22Rv1 (cell line): ENCODE data around the gene DRAXIN.

ENCODE experiments used
- H3K27ac ChIP-seq: fragments of 450-650 bp; 2 replicates; pipeline ENCODE4 v1.5.1; 2017
- CTCF ChIP-seq: fragments of 450-650 bp; IDR thresholded peaks from 2 replicates; pipeline ENCODE4 v1.5.1; 2017; ENCODE audit warnings: mild to moderate bottlenecking
- ZFX ChIP-seq: fragments of 450-650 bp; IDR thresholded peaks from 2 replicates; pipeline ENCODE4 v1.6.1; 2017; ENCODE audit warnings: antibody characterized with exemption, borderline replicate concordance

Gene DRAXIN

GRCh38 chr1:11697188-11697892, 5.8 kb downstream of the DRAXIN start:
- no peak for TF ChIP-seq ZFX
- no peak for TF ChIP-seq CTCF
- no peak overlapping the region for H3K27ac ChIP-seq

DNA sequence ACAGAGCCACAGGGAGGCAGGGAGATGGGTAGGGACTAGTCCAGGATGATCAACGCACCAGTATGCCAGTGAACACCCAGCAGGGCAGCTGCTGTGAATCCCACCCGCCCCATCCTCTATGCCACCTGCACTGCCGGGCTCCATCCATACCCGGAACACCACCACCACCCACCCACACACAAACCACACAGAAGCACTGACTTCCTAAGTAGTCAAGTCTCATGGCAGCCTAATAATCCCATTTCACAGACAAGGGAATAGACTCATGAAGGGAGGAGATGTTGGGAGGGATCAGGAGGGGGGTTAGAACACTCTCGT, 6.3 kb downstream of the DRAXIN start:
- TF ChIP-seq CTCF, result no peak
- TF ChIP-seq ZFX, result no peak
- H3K27ac ChIP-seq, result no peak overlapping the region

DNA sequence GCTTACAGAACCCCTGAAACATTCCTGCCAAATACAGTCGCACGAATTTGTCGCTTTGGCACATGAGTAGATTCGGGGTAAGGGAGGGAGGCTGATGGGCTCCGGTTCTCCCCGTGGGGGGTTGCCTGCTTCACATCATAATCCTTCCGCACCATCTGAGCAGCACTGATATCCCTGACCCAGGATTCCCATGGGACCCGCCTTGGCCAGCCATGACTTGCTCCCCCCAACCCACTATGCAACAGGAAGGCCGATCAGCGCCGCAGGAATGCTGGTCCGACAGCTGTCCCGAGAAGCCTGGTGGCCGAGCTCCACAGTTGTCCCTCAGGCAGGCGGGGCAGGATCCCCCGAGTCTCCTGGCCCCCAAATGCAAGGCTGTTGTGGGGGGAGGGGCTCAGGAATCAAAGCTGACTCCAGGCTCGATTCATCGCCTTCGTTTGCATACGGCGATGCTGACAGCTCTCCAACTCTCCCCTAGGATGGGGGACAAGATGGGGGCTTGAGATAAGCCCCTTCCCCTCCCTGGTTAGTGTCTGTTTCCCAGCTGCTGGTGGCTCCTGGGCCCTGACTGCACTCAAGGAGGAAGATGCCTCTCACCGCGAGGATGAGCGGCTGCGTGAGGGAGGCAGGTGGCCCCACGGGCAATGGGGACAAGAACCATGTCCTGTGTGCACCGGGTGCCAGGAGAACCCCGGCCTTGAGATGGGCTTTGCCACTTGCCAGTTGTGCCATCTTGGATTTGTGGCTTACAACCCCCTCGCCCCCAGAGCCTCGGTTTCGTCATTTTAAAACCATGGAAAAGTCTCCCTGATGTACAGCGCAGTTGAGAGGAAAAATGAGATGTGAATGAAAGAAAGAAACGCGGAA, 9.3 kb downstream of the DRAXIN start:
- no peak for TF ChIP-seq ZFX
- TF ChIP-seq CTCF, result no peak
- H3K27ac ChIP-seq, result no peak overlapping the region

DNA sequence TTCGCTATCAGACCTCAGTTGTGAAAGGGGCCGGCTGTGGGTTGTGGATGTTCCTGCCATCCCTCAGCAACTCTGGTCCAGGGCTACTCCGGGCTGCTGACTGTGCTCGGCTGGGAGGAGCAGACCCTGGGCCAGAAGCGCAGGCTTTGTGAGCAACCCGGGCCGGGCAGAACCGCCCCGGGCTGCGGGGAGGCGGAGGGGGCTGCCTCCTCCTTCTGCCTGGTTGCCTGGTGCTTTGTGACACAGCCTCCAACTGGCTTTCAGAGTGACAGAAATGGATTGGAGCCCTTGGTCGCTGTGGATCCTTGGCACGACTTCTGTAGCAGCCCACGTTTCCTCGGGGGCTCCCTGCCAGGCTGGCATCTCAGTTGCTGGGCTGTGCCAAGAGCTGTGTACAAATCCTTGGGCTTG, 10.0 kb downstream of the DRAXIN start:
- no peak overlapping the region for H3K27ac ChIP-seq
- TF ChIP-seq ZFX (no peak), CTCF (no peak)

- no peak overlapping the region for H3K27ac ChIP-seq
Observed at GRCh38 chr1:11701981-11702803, 10.7 kb downstream of the DRAXIN start.

More at GRCh38 chr1:11701981-11702803, 10.7 kb downstream of the DRAXIN start:
- no peak for TF ChIP-seq CTCF
- no peak for TF ChIP-seq ZFX
